ENCODE results near the gene RBM4B.
A peak's percentile ranks its signal among the peaks of the same experiment; 100 is the strongest.

Gene RBM4B

DNA sequence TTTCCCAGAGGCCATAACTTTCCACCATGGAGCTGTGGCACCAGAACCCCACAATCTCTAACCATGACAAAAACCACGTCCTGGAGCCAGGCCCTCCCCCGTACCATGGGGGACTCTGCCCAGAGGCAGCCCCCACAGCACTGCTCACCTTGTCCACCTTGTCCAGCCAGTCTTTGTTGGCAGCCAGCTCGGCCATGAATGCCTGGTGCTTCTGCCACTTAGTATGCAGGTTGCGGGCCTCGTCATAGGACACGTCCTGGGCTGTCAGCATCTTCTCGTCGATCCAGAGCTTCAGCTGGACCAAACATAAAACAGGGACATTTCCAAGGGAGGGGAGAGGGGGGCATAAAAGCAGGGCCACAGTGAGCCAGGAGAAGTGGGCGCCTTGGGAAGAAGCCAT lies 20.8 kb upstream of the RBM4B start:
- peaks cover 45% of the 10 kb centered on the region; the same call in 1 of the 2 replicates for H3K36me3 ChIP-seq (ENCODE audit: insufficient read depth, low read length)

DNA sequence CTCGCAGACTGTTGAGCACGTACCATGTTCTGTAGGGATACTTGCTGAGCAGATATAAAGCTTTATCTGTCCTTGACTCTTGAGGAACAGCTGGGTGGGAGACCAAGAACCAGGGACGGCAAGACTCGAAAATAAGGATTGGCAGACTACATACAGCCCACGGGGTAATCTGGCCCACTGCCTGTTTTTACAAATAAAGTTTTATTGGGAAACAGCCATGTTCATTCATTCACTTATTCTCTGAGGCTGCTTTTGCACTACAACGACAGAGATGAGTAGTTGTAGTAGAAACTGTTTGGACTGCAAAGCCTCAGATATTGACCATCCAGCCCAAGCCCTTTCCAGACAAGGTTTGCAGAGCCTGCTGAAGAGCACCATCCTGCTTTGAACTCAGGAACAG lies 20.3 kb upstream of the RBM4B start:
- H3F3A ChIP-seq (ENCODE audit: insufficient read depth, low read length), result no peaks in the 10 kb centered on the region
- H2AFZ ChIP-seq (ENCODE audit: low read length), result no peak overlapping the region
- TF ChIP-seq CTCF (IDR thresholded peaks at IDR 0.05; ENCODE audit: low read length), result no peak
- no peak for TF ChIP-seq EZH2 (IDR thresholded peaks at IDR 0.05; ENCODE audit: borderline replicate concordance, low read length)
- H3K36me3 ChIP-seq (ENCODE audit: insufficient read depth, low read length), result peaks cover 47% of the 10 kb centered on the region; the same call in 1 of the 2 replicates
- H3K9ac ChIP-seq (ENCODE audit: low read length), result no peak overlapping the region
- no peak overlapping the region for H3K27ac ChIP-seq (ENCODE audit: low read depth, low read length, poor library complexity, severe bottlenecking)
- H3K4me2 ChIP-seq (ENCODE audit: low read length), result no peak overlapping the region
- H3K4me1 ChIP-seq (ENCODE audit: insufficient read depth, low read length, severe bottlenecking), result peaks cover 8% of the 10 kb centered on the region
- no peaks in the 10 kb centered on the region for H3K9me3 ChIP-seq (ENCODE audit: low read length)
- H3K4me3 ChIP-seq (ENCODE audit: low read depth, low read length, poor library complexity, severe bottlenecking), result no peak overlapping the region
- no peaks in the 10 kb centered on the region for H3K79me2 ChIP-seq (ENCODE audit: insufficient read depth, low read length)
- H4K20me1 ChIP-seq (ENCODE audit: insufficient read depth, low read length), result no peaks in the 10 kb centered on the region
- no peaks in the 10 kb centered on the region for H3K9me2 ChIP-seq (ENCODE audit: low read depth, low read length)
- H3K27me3 ChIP-seq (ENCODE audit: insufficient read depth, low read length), result no peaks in the 10 kb centered on the region

More for the DNA sequence above, 20.8 kb upstream of the RBM4B start:
- H3K27ac ChIP-seq (ENCODE audit: low read depth, low read length, poor library complexity, severe bottlenecking), result no peak overlapping the region
- H3K27me3 ChIP-seq (ENCODE audit: insufficient read depth, low read length), result no peaks in the 10 kb centered on the region
- H3K4me3 ChIP-seq (ENCODE audit: low read depth, low read length, poor library complexity, severe bottlenecking), result no peak overlapping the region
- H3K79me2 ChIP-seq (ENCODE audit: insufficient read depth, low read length), result no peaks in the 10 kb centered on the region
- no peak overlapping the region for H3K9ac ChIP-seq (ENCODE audit: low read length)
- TF ChIP-seq EZH2 (IDR thresholded peaks at IDR 0.05; ENCODE audit: borderline replicate concordance, low read length) (no peak), CTCF (IDR thresholded peaks at IDR 0.05; ENCODE audit: low read length) (no peak)
- no peak overlapping the region for H2AFZ ChIP-seq (ENCODE audit: low read length)
- H3K9me3 ChIP-seq (ENCODE audit: low read length), result no peaks in the 10 kb centered on the region
- H3K4me2 ChIP-seq (ENCODE audit: low read length), result no peak overlapping the region
- H3K9me2 ChIP-seq (ENCODE audit: low read depth, low read length), result no peaks in the 10 kb centered on the region
- H3F3A ChIP-seq (ENCODE audit: insufficient read depth, low read length), result no peaks in the 10 kb centered on the region
- H4K20me1 ChIP-seq (ENCODE audit: insufficient read depth, low read length), result no peaks in the 10 kb centered on the region
- H3K4me1 ChIP-seq (ENCODE audit: insufficient read depth, low read length, severe bottlenecking), result peaks cover 8% of the 10 kb centered on the region

- TF ChIP-seq CTCF (IDR thresholded peaks at IDR 0.05; ENCODE audit: low read length) (no peak), EZH2 (IDR thresholded peaks at IDR 0.05; ENCODE audit: borderline replicate concordance, low read length) (no peak)
- H3K9ac ChIP-seq (ENCODE audit: low read length), result no peak overlapping the region
- H3K27me3 ChIP-seq (ENCODE audit: insufficient read depth, low read length), result no peaks in the 10 kb centered on the region
- peaks cover 8% of the 10 kb centered on the region for H3K4me1 ChIP-seq (ENCODE audit: insufficient read depth, low read length, severe bottlenecking)
- H3K36me3 ChIP-seq (ENCODE audit: insufficient read depth, low read length), result peaks cover 62% of the 10 kb centered on the region
- no peaks in the 10 kb centered on the region for H3K79me2 ChIP-seq (ENCODE audit: insufficient read depth, low read length)
- no peak overlapping the region for H3K4me2 ChIP-seq (ENCODE audit: low read length)
- no peaks in the 10 kb centered on the region for H3K9me3 ChIP-seq (ENCODE audit: low read length)
- H4K20me1 ChIP-seq (ENCODE audit: insufficient read depth, low read length), result no peaks in the 10 kb centered on the region
- H3K9me2 ChIP-seq (ENCODE audit: low read depth, low read length), result no peaks in the 10 kb centered on the region
- peak overlapping the region; percentile 73 for H3K27ac ChIP-seq (ENCODE audit: low read depth, low read length, poor library complexity, severe bottlenecking)
- no peak overlapping the region for H3K4me3 ChIP-seq (ENCODE audit: low read depth, low read length, poor library complexity, severe bottlenecking)
- H3F3A ChIP-seq (ENCODE audit: insufficient read depth, low read length), result no peaks in the 10 kb centered on the region
- H2AFZ ChIP-seq (ENCODE audit: low read length), result no peak overlapping the region
Observed at GRCh38 chr11:66696146-66696545, 18.5 kb upstream of the RBM4B start.

Measured in OCI-LY1 (cell line).